GM19240 (cell line): Measurements from ENCODE around the gene SYT17.
A peak's percentile ranks its signal among the peaks of the same experiment; 100 is the strongest.

ENCODE experiments used
- DNase-seq: peaks from one replicate; pipeline ENCODE4 v3.0.0; 2011; ENCODE audit warnings: low spot score; ENCODE audit not compliant: insufficient read length

Gene SYT17, protein sequence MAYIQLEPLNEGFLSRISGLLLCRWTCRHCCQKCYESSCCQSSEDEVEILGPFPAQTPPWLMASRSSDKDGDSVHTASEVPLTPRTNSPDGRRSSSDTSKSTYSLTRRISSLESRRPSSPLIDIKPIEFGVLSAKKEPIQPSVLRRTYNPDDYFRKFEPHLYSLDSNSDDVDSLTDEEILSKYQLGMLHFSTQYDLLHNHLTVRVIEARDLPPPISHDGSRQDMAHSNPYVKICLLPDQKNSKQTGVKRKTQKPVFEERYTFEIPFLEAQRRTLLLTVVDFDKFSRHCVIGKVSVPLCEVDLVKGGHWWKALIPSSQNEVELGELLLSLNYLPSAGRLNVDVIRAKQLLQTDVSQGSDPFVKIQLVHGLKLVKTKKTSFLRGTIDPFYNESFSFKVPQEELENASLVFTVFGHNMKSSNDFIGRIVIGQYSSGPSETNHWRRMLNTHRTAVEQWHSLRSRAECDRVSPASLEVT

GRCh38 chr16:19167710-19168370 lies at the start of gene SYT17:
SYT17 (plus strand) TSS chr16:19168240; CDS start chr16:19168647, 407 bp downstream.
- DNase-seq: peak; percentile 65

- no peak for DNase-seq
Measured at GRCh38 chr16:19118938-19119431, 49.1 kb upstream of the SYT17 start.

DNA sequence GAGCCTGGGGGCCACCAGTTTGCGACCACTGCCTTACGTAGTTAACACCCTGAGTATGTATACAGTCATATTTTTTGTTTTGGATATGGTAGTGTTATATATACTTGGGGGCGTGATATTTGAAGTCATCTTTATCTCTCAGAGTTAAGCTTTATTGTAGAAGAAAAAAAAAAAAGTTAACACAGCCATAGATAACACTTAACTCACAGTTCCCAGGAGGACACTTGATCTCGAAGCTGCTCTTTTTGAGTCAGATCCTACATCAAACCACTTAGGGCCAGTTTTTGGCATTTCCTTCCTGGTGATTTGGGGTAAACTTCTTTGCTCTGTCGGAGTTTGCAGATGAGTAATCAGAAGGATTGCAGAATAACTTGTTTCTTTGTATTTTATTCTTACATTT lies 48.5 kb upstream of the SYT17 start:
- DNase-seq: no peak

- no peak for DNase-seq
Measured at GRCh38 chr16:19123535-19124178, 44.4 kb upstream of the SYT17 start.

- DNase-seq: no peak
Measured at GRCh38 chr16:19126300-19126699, 41.7 kb upstream of the SYT17 start.

DNA sequence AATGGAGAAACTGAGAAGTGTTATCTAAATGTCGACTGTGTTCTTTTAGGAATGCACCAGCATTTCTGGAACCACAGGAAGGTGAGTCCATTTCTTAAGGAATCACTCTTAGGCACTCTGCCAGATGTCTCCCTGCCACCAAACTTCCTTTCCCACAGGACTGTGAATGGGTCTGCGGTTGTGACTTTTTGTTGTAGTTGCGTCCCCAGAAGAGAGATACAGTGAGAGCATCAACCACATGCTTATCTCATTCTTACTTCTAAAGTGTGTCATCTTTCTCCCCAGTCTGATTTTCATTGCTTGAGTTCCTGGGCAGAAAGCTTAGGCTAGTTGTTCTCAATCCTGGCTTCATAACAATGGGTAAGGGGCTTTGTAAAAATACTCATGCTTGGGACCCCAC lies 40.8 kb upstream of the SYT17 start:
- DNase-seq: no peak

DNA sequence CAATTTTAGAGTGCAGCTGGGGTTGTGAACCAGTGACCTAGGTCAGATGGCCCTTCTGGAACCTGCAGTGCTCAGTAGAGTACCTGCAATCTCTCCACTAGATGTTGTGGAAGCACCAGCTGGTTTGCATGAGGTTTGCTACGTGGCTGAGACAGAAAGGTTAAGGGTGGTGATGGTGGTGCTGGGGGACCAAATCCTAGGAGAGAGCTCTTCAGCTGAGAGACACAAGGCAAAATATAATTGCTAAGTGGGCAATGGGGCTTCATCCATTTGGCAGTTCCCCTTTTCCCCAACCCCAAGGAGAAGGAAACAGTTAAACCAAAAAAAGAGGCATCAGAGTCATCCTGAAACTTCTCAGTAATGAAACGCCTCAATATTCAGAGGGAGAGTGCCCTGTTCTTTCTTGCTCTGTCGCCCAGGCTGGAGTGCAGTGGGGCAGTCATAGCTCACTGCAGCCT lies 40.3 kb upstream of the SYT17 start:
- no peak for DNase-seq

DNA sequence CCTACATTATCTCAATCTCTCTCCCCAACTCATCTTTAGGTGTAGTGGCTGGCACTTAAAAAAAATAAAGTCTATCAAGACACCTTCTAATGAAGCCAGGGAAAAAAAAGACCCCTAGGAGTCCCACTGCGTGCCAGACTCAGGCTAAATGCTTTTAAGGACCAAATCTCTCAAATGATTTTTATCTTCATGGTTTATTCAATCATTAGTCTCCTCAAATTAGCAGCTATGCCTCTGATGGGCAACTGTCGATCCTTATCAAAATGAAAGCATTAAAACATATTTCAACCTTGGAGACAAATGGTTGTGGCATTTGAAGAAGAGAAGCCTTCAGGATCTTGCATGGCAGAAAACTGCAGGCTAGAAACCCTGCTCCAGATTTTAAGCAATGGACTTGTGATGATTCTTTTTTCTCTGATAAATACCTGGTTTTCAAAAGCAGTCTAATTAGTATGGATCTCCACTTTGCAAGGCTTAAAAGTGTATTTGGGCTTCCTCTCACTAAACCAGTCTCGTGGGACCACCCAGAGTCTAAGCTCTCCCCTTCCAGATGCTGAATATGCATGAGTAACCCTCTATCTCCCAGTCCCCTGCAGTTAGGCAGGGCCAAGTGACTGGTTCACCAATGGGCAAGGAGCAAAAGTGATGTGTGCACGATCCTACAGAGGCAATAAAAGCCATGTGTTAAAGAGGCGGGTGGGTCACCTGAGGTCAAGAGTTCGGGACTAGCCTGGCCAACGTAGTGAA lies 39.4 kb upstream of the SYT17 start:
- DNase-seq: no peak

DNA sequence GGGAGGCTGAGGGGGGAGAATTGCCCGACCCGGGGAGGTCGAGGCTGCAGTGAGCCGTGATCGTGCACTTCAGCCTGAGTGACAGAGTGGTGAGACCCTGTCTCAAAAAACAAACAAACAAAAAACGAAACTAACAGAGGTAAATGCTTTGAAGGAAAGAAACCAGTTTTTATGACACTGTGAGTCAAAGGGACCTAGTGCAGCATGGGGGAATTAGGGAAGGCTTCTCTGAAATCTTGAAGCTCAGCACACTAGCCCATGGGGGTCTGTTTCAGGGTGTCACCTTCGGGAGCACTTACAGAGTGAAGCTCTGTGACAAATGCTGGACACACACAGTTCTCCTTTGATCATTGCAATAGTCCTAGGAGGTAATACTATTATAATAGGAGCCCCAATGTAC lies 37.7 kb upstream of the SYT17 start:
- no peak for DNase-seq

DNA sequence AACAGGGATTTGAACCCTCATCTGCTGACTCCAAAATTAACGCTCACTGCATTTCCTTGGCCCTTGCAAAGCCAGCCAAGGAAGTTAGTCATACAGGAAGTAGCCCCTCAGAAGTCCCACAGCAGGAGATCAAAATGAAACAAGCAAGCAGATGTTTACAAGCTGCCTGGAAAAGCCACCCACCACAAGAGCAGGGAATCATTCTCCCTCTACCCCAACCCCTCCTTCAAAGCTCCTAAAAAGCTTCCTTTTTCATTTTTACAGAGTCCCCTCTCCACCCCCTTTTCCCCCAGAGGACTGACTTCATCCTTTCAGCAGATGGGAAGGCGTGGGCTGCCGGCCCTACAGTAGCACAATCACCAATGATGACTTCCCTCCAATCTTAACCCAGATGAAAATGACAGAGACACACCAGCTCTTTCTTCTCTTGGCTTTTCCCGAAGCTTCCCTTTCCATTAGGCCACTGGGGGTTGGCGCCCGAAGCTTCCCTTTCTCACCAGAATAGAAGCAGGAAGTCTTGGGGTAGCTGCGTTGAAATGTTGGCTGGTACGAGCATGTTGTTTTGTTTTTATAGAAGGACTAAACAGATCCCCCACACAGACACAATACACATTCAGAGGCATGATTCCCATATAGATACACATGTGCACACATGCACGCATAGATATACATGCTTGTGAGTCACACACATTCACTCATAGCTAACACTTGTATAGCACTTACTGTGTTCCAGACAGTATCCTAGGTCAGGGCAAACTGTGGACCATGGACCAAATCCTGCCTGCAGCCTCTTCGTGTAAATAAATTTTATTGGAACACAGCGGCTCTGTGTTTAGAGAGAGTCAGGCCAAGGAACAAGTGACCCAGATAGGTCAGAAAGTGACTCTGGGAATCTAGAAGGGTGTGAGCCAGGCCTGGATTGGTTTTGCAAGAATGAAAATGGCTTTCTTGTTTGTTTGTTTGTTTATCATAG lies 36.9 kb upstream of the SYT17 start:
- no peak for DNase-seq

DNA sequence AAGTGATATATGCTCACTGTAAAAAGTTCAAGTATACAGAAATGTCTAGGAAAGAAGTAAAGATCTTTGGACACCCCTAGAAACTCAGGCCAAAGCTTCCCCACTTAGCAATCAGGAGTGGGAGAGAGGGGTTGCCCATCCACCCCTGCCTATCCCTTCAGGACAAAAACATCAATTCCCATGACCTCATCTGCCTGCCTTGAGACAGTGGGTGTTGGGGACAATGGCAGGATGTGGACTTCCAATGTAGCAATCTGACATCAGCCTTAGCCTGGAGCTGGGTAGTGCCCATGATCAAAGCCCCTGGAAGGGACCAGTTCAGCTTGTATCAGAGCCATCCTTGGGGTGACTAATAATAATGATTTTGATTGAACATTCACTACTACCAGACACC lies 36.2 kb upstream of the SYT17 start:
- no peak for DNase-seq

- no peak for DNase-seq
Measured at GRCh38 chr16:19132255-19132654, 35.8 kb upstream of the SYT17 start.

DNA sequence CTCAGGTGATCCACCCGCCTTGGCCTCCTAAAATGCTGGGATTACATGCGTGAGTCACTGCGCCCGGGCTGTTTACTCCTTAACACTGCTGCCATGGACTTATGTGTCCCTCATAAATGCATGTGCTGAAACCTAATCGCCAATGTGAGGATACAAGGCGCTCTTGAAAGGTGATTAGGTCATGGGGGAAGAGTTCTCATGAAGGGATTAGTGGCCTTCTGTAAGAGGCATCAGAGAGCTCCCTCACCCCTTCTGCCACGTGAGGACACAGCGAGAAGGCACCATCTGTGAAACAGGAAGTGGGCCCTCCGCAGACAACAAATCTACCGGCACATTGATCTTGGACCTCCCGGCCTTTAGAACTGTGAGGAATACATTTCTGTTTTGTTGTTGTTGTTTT lies 35.1 kb upstream of the SYT17 start:
- DNase-seq: no peak

DNA sequence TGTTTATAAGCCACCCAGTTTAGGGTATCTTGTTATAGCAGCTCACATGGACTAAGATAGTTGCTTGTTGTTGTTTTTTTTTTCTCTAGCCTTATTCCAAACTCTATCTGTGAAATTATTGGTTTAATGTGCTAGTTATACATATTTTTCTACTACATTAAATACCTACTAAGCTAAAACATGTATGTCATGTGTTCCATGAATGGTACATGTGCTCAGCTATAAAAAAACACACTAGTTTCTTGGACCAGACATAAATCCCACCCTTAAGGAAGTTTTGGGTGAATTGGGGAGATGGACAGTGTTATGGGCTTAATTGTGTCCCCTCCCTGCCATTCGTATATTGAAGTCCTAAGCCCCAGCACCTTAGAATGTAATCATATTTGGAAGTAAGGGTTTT lies 34.4 kb upstream of the SYT17 start:
- DNase-seq: no peak

- no peak for DNase-seq
Measured at GRCh38 chr16:19135201-19135842, 32.7 kb upstream of the SYT17 start.

- no peak for DNase-seq
Measured at GRCh38 chr16:19135896-19136438, 32.1 kb upstream of the SYT17 start.

DNA sequence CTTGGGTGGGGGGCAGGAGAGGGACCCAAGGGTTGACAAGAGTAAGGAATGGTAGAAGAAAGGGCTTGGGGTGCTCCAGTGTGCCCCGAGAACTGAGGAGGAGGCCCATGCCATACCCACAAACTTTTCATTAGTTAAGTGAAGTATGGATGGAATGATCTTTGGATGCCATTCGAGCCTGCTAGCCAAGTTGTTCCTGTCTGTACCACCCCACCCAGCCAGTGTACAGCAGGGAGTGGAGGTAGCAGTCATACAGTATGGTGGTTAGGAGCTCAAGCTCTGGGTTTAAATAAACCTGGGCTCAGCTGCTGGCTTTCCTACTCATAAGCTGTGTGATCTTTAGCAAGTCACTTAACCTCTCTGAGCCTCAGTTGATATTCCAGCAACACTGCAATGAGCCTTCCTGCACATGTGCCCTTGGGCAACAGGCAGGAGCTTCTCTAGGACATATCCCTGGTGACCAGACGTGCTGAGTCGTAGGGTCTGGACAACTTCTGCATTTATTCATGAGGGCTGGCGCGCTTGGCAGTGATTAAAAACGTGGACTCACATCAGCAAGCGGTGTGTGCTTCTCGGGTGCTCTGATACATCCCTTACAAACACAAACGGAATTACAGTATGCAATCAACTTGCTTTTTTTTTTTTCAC lies 31.4 kb upstream of the SYT17 start:
- no peak for DNase-seq

- DNase-seq: no peak
Measured at GRCh38 chr16:19137201-19138128, 30.6 kb upstream of the SYT17 start.
